ENCODE data around the gene EXOSC10. TPM values are rescaled to one million over a fixed set of nuclear protein-coding genes. Genes with fewer than 3 reads are reported as not detected.
A peak's percentile ranks its signal among the peaks of the same experiment; 100 is the strongest.
"Not testable (repeated sequence)": the region's sequence is repeated elsewhere in the genome, so short reads cannot be mapped to it uniquely, and the experiment has no call there.

Gene EXOSC10
- total RNA-seq, 2 experiments from 2014 or later, result 74.3 to 89.6 TPM

DNA sequence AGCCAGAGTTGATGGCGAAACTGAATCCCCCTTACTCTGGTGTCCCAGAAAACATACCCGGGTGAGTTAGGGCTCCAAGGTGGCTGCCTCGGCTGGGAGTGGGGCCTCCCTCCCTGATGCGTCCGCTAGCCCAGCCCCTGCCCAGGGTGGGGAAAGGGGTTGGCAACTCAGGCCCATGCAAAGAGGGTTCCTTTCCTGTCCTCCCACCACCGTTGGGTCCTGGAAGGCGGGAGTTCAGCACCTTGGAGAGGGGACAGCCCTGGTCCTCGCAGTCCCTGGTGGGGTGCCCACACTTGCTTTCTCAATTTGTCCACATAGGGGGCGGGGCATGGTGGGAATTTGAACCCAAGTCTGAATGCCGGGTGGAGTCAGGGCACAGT is 45.9 kb downstream of the EXOSC10 start:
- Mint-ChIP-seq H3K27me3 (no peaks in the 10 kb centered on the region), H3K4me1 (peaks cover 13% of the 10 kb centered on the region), H3K36me3 (ENCODE audit: low read depth) (peaks cover 28% of the 10 kb centered on the region), H3K4me3 (no peak overlapping the region), H3K9me3 (ENCODE audit: low read depth) (no peaks in the 10 kb centered on the region), H3K27ac (no peak overlapping the region)
- intact Hi-C loops (cut with DNase I, micrococcal nuclease), result no loop called here
- CTCF ChIA-PET, result interaction anchor here (1.3 kb wide), 1 partner anchor 16 kb away, joined by 3 read pairs; no protein-coding TSS in a partner anchor
- POLR2A ChIA-PET, result no interaction called here
- peak; percentile 49 for DNase-seq
- peak; percentile 21 for ATAC-seq

DNA sequence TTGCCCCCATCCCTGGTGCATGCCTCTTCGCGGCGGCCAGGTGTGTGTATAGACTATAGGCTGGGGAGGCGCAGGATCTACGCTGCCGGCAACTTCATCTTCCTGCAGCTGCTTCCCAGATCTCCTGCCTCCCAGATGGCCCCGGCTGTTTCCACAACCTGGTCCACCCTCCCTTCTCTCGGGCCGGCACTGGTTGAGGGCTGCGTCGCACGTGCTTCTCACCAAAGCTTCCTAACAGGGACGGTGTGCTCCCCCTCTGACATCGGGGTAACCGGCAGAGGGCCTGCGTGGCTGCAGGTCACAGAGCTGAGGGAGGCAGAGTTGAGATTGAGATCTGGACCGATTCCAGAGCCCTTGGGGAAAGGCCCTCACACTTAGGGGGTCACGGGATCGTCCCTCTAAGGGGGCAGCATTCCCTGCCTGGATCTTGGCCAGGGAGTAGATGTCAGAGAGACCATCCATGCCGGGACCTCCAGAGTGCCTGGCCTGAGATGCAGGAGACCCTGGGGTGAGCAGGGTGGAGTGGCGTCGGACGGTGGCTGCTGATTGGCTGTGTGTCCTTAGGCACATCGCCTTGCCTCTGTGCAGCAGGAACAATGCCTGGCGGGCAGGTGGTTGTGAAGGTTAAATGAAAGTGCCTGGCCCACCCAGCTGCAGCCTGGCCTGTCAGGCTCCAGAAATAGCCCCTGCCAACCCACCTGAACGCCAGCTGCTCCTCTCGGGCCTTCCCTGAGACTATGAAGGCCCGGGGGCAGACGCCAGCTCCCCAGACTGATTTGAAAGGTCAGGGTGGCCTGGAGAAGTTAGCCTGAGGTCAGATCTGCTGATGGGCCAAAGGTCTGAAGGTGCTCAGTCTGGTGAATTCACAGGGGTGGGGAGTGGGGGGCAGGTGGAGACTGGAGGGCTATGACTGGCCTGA is 46.6 kb downstream of the EXOSC10 start:
- no peaks in the 10 kb centered on the region for H3K9me3 Mint-ChIP-seq (ENCODE audit: low read depth)
- H3K4me1 Mint-ChIP-seq, result peaks cover 6% of the 10 kb centered on the region
- ATAC-seq (peak; percentile 33), DNase-seq (no peak)
- H3K27ac Mint-ChIP-seq, result no peak overlapping the region
- intact Hi-C loops (cut with DNase I, micrococcal nuclease), result no loop called here
- peaks cover 24% of the 10 kb centered on the region for H3K36me3 Mint-ChIP-seq (ENCODE audit: low read depth)
- ChIA-PET POLR2A (interaction anchor here (0.6 kb wide), 1 partner anchor 27 kb away, joined by 4 read pairs; no protein-coding TSS in a partner anchor), CTCF (interaction anchor here (0.6 to 2.7 kb wide), 4 partner anchors 10 to 667 kb away, joined by 4 to 14 read pairs (median 5); no protein-coding TSS in a partner anchor)
- no peak overlapping the region for H3K4me3 Mint-ChIP-seq
- no peaks in the 10 kb centered on the region for H3K27me3 Mint-ChIP-seq

DNA sequence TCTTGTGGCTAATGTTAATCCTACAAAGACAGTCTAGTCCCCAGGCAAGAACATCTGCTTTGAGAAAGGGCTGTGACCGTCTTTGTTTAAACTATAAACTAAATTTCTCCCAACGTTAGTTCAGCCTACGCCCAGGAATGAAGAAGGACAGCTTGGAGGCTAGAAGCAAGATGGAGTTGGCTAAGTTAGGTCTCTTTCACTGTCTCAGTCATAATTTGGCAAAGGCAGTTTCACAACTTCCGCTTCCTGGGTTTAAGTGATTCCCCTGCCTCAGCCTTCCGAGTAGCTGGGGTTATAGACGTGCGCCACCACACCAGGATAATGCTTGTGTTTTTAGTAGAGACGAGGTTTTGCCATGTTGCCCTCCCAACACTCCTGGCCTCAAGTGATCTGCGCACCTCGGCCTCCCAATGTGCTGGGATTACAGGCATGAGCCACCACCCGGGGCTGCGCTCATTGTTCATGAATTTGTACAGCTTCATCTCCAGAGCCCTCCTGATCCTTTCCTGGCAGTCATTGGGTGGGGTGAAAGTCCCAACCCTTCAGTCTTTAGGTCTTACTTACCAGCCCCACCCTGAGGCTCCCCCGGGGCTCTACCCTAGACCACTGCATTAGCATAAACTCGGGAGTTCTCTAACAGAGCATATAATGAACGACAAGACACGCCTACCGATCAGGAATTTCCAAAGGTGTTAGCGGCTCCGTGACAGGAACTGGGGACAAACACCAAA is 47.7 kb downstream of the EXOSC10 start:
- H3K27ac Mint-ChIP-seq, result no peak overlapping the region
- CTCF ChIA-PET, result interaction anchor here (0.7 to 2.7 kb wide), 4 partner anchors 9 to 668 kb away, joined by 3 to 14 read pairs (median 5); no protein-coding TSS in a partner anchor

DNA sequence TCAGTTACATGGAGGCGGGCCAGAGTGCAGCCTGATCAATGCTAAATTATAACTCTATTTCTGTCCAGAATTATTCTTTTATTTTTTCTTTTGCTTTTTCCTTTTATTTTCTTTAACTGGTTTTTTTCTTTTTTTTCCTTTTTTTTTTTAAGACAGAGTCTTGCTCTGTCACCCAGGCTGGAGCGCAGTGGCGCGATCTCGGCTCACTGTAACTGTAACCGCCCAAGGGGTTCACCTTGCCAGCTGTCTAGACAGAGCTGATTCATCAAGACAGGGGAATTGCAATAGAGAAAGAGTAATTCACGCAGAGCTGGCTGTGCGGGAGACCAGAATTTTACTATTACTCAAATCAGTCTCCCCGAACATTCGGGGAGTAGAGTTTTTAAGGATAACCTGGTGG is 48.5 kb downstream of the EXOSC10 start:
- H3K4me3 Mint-ChIP-seq; H3K27ac Mint-ChIP-seq; H3K27me3 Mint-ChIP-seq; H3K9me3 Mint-ChIP-seq (ENCODE audit: low read depth); DNase-seq; ATAC-seq; intact Hi-C loops (cut with DNase I, micrococcal nuclease); H3K4me1 Mint-ChIP-seq: not testable (repeated sequence)
- H3K36me3 Mint-ChIP-seq (ENCODE audit: low read depth), result peaks cover 13% of the 10 kb centered on the region
- ChIA-PET CTCF (interaction anchor here (2.7 kb wide), 1 partner anchor 13 kb away, joined by 14 read pairs; no protein-coding TSS in a partner anchor), POLR2A (interaction anchor here (0.6 kb wide), 1 partner anchor 1862 kb away, joined by 4 read pairs; no protein-coding TSS in a partner anchor)

More for the DNA sequence above, 47.7 kb downstream of the EXOSC10 start:
- no peak for ATAC-seq
- Mint-ChIP-seq H3K9me3 (ENCODE audit: low read depth) (no peaks in the 10 kb centered on the region), H3K4me1 (no peaks in the 10 kb centered on the region), H3K36me3 (ENCODE audit: low read depth) (peaks cover 14% of the 10 kb centered on the region), H3K4me3 (no peak overlapping the region), H3K27me3 (no peaks in the 10 kb centered on the region)
- intact Hi-C loops (cut with DNase I, micrococcal nuclease), result no loop called here
- POLR2A ChIA-PET, result interaction anchor here (0.6 kb wide), 2 partner anchors 28 to 1863 kb away, joined by 4 read pairs; no protein-coding TSS in a partner anchor
- DNase-seq, result no peak

DNA sequence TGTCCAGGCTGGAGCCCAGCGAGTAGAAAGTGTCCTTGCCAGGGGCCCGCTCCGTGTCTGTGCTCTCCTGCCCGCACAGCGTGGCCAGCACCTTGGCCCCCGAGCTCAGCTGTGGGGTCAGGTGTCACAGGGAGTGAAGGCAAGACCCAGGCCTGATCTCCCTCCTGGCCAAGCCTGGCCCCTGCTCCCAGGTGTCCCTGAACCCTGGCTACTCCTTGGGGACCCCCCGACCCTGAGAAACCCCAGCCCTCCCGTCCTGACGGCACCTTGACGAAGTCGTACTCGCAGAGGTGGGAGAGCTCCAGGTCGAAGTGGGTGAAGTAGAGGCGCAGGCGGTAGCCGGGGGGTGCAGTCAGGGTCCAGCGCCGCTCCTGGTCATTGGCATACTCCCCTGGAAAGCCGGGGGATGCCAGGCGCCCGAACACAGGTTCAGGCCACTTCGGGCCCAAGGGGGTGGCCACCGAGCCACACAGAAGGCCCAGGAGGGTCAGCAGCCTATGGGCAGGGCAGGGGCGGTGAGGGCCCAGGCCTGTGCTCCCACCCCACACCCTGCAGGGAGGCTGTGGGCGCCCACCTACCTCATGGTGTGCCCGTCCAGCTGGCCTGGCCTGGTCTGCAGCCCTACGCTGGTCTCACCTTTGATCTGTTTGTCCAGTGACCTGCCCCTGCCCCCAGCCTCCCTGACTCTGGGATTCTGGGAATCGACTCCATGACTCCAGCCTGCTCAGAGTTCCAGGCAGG is 52.9 kb downstream of the EXOSC10 start, which contains the start of gene MASP2:
Gene MASP2 (minus strand): TSS at position 615 of the 741 bp plus-strand sequence. CDS start 32 bp downstream, at position 583.
- DNase-seq (no peak), ATAC-seq (no peak)
- Mint-ChIP-seq H3K4me3 (no peak within 1 kb of the TSS), H3K36me3 (ENCODE audit: low read depth) (no peaks in the 10 kb centered on the region), H3K27ac (no peak within 1 kb of the TSS), H3K4me1 (no peaks in the 10 kb centered on the region), H3K9me3 (ENCODE audit: low read depth) (no peaks in the 10 kb centered on the region), H3K27me3 (no peaks in the 10 kb centered on the region)
- CTCF ChIA-PET, result interaction anchor here (0.9 to 1.5 kb wide), 3 partner anchors 9 to 11 kb away, joined by 3 to 6 read pairs (median 4); no protein-coding TSS in a partner anchor
- POLR2A ChIA-PET, result no interaction called here
- intact Hi-C loops (cut with DNase I, micrococcal nuclease), result no loop called here

DNA sequence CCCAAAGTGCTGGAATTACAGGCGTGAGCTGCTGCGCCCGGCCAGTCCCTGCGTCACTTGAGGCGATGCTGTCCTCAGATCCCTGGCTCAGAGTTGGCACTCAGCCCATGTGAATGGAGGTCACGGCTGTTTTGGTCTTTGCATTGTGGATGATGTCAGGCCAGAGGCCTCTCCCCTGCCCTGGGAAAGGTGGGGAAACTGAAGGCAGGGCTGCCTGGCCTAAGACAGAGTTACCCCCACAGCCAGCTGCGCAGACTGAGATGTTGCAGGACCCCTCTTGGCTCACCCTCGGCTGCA is 53.5 kb downstream of the EXOSC10 start:
- no peak for DNase-seq
- H3K9me3 Mint-ChIP-seq (ENCODE audit: low read depth), result no peaks in the 10 kb centered on the region
- no peak overlapping the region for H3K27ac Mint-ChIP-seq
- ATAC-seq, result no peak
- H3K36me3 Mint-ChIP-seq (ENCODE audit: low read depth), result no peaks in the 10 kb centered on the region
- no peak overlapping the region for H3K4me3 Mint-ChIP-seq
- POLR2A ChIA-PET, result no interaction called here
- CTCF ChIA-PET, result interaction anchor here (0.9 to 1.5 kb wide), 2 partner anchors 9 to 10 kb away, joined by 3 to 4 read pairs; no protein-coding TSS in a partner anchor
- no peaks in the 10 kb centered on the region for H3K27me3 Mint-ChIP-seq
- intact Hi-C loops (cut with DNase I, micrococcal nuclease), result no loop called here
- no peaks in the 10 kb centered on the region for H3K4me1 Mint-ChIP-seq

DNA sequence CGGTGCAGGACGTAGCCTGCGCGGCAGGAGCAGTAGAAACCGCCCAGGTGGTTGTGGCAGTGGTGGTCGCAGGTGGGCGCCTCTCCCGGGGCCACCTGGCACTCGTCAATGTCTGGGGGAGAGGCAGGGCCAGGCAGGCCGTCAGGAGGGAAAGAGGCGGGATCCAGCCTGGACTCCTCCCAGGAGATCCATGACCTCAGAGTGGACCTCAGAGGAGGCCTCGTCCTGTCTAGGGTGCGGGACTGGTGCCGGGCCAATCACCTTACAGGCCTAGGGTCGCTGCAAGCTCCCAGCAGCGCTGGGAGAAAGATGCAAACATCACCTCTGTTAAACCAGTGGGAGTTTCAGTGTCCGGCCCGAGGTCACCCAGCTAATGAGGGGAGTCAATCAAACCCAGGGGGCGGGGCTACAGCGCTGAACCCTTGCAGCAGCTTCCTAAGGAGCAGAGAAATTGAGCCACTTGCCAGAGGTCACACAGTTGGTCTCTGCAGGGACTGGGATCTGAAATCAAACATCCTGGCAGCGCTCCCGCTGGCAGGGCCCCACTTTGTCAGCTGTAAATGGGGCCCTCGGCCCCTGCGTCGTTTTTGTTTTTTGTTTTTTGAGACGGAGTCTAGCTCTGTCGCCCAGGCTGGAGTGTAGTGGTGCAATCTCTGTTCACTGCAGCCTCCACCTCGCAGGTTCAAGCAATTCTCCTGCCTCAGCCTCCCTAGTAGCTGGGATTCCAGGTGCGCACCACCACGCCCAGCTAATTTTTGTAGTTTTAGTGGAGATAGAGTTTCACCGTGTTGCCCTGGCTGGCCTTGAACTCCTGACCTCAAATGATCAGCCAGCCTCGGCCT is 54.0 kb downstream of the EXOSC10 start:
- Mint-ChIP-seq H3K27ac (no peak overlapping the region), H3K4me1 (no peaks in the 10 kb centered on the region), H3K4me3 (no peak overlapping the region), H3K36me3 (ENCODE audit: low read depth) (no peaks in the 10 kb centered on the region), H3K9me3 (ENCODE audit: low read depth) (no peaks in the 10 kb centered on the region), H3K27me3 (no peaks in the 10 kb centered on the region)
- ChIA-PET POLR2A (no interaction called here), CTCF (interaction anchor here (0.6 to 1.5 kb wide), 3 partner anchors 8 to 14 kb away, joined by 3 to 4 read pairs (median 3); partner anchors contain the start of gene SRM)
- DNase-seq (no peak), ATAC-seq (no peak)
- intact Hi-C loops (cut with DNase I, micrococcal nuclease), result no loop called here

DNA sequence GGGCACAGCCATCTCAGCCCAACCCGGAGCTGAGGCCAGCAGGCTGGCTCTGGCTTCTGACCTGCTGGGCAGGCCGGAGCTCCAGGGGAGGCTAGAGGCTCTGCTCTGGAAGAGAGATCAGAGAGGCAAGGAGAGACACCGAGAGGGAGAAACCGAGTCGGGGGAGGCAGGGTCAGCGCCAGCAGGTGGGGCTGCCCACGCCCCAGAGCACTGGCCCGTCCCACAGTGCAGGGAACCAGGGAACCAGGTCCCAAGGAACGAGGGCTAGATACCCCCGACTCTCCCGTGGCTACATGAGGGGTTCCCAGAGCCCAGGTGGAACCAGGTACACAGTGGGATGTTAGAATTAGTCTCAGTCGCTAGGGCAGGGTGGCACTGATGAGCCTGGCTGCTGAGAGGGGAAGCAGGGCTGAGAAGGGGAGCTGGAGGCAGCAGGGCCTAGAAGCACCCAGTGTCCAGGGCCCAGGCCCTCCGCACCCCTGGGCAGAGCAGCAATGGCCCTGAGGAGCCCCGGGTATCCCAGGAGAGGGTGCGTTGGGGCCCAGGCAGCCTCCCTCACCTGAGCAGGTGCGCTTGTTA is 54.7 kb downstream of the EXOSC10 start:
- H3K9me3 Mint-ChIP-seq (ENCODE audit: low read depth), result no peaks in the 10 kb centered on the region
- CTCF ChIA-PET, result interaction anchor here (0.6 to 1.5 kb wide), 2 partner anchors 7 to 15 kb away, joined by 3 to 4 read pairs; partner anchors contain the start of gene SRM
- H3K27ac Mint-ChIP-seq, result no peak overlapping the region
- H3K4me1 Mint-ChIP-seq, result no peaks in the 10 kb centered on the region
- POLR2A ChIA-PET, result no interaction called here
- DNase-seq (no peak), ATAC-seq (no peak)
- no peaks in the 10 kb centered on the region for H3K36me3 Mint-ChIP-seq (ENCODE audit: low read depth)
- H3K27me3 Mint-ChIP-seq, result no peaks in the 10 kb centered on the region
- H3K4me3 Mint-ChIP-seq, result no peak overlapping the region
- intact Hi-C loops (cut with DNase I, micrococcal nuclease), result no loop called here

DNA sequence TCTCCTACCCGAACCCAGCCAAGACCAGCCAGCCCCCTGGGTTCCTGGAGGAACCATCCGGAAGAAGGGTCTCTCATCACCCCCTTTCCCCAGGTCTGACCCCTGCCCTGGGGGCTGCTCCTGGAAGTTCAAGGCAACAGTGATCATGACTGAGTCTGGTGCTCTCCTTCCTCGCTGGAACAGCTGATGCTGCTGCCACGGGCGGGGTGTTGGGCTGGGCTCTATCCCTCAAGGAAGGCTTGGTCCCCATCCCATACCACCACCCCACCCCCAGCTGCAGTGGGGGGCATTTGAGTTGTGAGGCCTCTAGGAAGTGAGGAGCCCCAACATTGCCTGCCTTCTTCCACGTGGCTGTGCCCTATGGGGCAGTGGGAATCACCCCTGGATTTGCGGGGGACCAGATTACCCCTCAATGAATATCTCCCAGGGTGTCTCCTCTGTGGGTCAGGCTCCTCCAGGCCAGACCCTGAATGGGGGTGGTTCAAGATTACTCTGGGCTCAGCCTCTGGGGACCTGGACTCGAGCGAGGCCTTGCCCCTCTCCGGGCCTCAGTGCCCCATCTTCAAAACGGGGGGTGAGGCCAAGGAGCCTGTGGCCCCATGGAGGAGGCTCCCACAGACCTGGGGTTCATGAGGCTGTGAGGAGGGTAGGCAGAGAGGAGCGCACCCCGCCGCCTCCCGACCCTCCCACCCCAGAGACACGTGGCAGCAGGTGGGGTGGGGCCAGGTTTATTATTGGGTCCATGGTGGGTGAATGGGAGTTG is 55.4 kb downstream of the EXOSC10 start:
- DNase-seq, result no peak
- no peaks in the 10 kb centered on the region for H3K36me3 Mint-ChIP-seq (ENCODE audit: low read depth)

More for the DNA sequence above, 55.4 kb downstream of the EXOSC10 start:
- Mint-ChIP-seq H3K27me3 (no peaks in the 10 kb centered on the region), H3K9me3 (ENCODE audit: low read depth) (no peaks in the 10 kb centered on the region), H3K27ac (no peak overlapping the region), H3K4me1 (no peaks in the 10 kb centered on the region), H3K4me3 (no peak overlapping the region)
- no peak for ATAC-seq
- ChIA-PET CTCF (no interaction called here), POLR2A (no interaction called here)
- intact Hi-C loops (cut with DNase I, micrococcal nuclease), result no loop called here
